ENCODE measurements around the gene NVL. TPM values are rescaled to one million over a fixed set of nuclear protein-coding genes. Genes with fewer than 3 reads are reported as not detected.

Gene NVL
- total RNA-seq, 2 donors from 2014 or later, result 23.9 to 29.7 TPM

DNA sequence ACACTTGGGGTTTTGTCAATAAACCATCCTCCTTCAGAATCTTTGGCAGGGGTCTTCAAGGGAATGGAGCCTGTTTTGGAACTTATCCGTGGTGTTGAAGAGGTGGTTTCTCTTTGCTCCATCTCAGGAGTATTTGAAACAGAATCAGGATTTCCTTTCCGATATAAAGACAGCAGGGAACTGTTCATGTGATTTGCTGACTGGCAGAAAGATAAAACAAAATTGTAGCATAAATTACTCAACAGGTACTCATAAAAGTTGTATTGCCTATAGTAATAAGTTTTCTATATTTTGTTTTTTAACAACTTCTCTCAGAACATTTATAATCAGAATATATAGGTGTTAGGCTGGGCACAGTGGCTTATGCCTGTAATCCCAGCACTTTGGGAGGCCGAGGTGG is 21.9 kb downstream of the NVL start:
- WGBS, result 94% methylated on average over 3 of the region's 3 CpGs
- H3K4me1 ChIP-seq (replicated peaks), result no peaks in the 10 kb centered on the region
- no peaks in the 10 kb centered on the region for H3K36me3 ChIP-seq
- no peak overlapping the region for H3K27ac ChIP-seq
- TF ChIP-seq POLR2AphosphoS5 (IDR thresholded peaks at IDR 0.05) (no peak), POLR2A (IDR thresholded peaks at IDR 0.05) (no peak)
- TF ChIP-seq, protein P1, sequence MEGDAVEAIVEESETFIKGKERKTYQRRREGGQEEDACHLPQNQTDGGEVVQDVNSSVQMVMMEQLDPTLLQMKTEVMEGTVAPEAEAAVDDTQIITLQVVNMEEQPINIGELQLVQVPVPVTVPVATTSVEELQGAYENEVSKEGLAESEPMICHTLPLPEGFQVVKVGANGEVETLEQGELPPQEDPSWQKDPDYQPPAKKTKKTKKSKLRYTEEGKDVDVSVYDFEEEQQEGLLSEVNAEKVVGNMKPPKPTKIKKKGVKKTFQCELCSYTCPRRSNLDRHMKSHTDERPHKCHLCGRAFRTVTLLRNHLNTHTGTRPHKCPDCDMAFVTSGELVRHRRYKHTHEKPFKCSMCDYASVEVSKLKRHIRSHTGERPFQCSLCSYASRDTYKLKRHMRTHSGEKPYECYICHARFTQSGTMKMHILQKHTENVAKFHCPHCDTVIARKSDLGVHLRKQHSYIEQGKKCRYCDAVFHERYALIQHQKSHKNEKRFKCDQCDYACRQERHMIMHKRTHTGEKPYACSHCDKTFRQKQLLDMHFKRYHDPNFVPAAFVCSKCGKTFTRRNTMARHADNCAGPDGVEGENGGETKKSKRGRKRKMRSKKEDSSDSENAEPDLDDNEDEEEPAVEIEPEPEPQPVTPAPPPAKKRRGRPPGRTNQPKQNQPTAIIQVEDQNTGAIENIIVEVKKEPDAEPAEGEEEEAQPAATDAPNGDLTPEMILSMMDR (IDR thresholded peaks at IDR 0.05), result no peak
- no peaks in the 10 kb centered on the region for H3K27me3 ChIP-seq (replicated peaks; ENCODE audit: insufficient read depth)
- intact Hi-C loops (cut with DNase I), result no loop called here
- DNase-seq (ENCODE audit: low spot score), result no peak
- no peaks in the 10 kb centered on the region for H3K9me3 ChIP-seq
- no peak overlapping the region for H3K4me3 ChIP-seq

DNA sequence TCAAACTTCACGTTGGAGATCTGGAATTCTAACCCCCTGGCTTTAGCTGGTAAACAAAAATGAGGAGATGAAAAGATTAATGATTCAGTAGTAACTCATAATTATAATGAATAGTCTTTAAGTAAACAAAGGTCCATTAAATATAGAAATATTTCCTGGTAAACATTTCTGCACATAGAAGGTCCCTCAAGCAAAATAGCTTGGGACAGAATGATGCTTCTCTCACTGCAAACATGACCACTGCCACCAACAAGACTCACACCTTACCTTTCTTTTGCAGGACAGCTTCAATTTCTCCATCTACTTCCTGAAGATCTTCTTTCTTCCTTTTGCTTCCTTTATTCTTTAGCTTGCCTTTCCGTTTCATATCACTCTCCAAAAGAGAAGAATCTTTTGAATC is 25.2 kb downstream of the NVL start:
- TF ChIP-seq, protein P1 (IDR thresholded peaks at IDR 0.05), result no peak
- no peak for TF ChIP-seq POLR2AphosphoS5 (IDR thresholded peaks at IDR 0.05)
- no peaks in the 10 kb centered on the region for H3K9me3 ChIP-seq
- WGBS, result 55% methylated on average over 2 of the region's 2 CpGs

DNA sequence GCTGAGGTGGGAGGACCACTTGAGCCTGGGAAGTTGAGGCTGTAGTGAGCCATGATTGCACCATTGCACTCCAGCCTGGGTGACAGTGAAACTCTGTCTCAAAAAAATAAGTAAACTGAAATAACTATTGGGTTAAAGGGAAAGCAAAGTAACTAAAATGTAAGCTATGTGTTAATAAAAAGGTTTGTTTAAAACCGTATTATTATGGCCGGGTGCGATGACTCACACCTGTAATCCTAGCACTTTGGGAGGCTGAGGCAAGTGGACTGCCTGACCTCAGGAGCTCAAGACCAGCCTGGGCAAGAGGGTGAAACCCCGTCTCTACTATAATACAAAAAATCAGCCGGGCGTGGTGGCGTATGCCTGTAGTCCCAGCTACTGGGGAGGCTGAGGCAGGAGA is 27.0 kb downstream of the NVL start:
- Histone ChIP-seq H3K27ac (no peak overlapping the region), H3K9me3 (no peaks in the 10 kb centered on the region), H3K27me3 (replicated peaks; ENCODE audit: insufficient read depth) (no peaks in the 10 kb centered on the region), H3K4me3 (no peak overlapping the region), H3K36me3 (no peaks in the 10 kb centered on the region), H3K4me1 (replicated peaks) (no peaks in the 10 kb centered on the region)
- DNase-seq (ENCODE audit: low spot score), result no peak
- intact Hi-C loops (cut with DNase I), result no loop called here
- TF ChIP-seq POLR2AphosphoS5 (IDR thresholded peaks at IDR 0.05) (no peak), POLR2A (IDR thresholded peaks at IDR 0.05) (no peak)
- TF ChIP-seq, protein P1 (IDR thresholded peaks at IDR 0.05), result no peak
- 89% methylated on average over 7 of the region's 7 CpGs for WGBS

More for the DNA sequence above, 25.2 kb downstream of the NVL start:
- no peaks in the 10 kb centered on the region for H3K27me3 ChIP-seq (replicated peaks; ENCODE audit: insufficient read depth)
- H3K27ac ChIP-seq, result no peak overlapping the region
- intact Hi-C loops (cut with DNase I), result no loop called here
- H3K36me3 ChIP-seq, result no peaks in the 10 kb centered on the region
- H3K4me3 ChIP-seq, result no peak overlapping the region
- no peaks in the 10 kb centered on the region for H3K4me1 ChIP-seq (replicated peaks)
- DNase-seq (ENCODE audit: low spot score), result no peak

- intact Hi-C loops (cut with DNase I), result no loop called here
Measured at GRCh38 chr1:224301391-224301790, 28.6 kb downstream of the NVL start.

GRCh38 chr1:224300346-224300745 is 29.6 kb downstream of the NVL start:
- Histone ChIP-seq H3K36me3 (no peaks in the 10 kb centered on the region), H3K4me3 (no peak overlapping the region), H3K9me3 (no peaks in the 10 kb centered on the region), H3K27me3 (replicated peaks; ENCODE audit: insufficient read depth) (no peaks in the 10 kb centered on the region), H3K4me1 (replicated peaks) (no peaks in the 10 kb centered on the region), H3K27ac (no peak overlapping the region)
- DNase-seq (ENCODE audit: low spot score), result no peak
- intact Hi-C loops (cut with DNase I), result no loop called here
- whole genome bisulfite sequencing, result 45% methylated on average over 2 of the region's 2 CpGs
- TF ChIP-seq, protein P1 (IDR thresholded peaks at IDR 0.05), result no peak
- TF ChIP-seq POLR2A (IDR thresholded peaks at IDR 0.05), result no peak
- TF ChIP-seq POLR2AphosphoS5 (IDR thresholded peaks at IDR 0.05), result no peak

More at GRCh38 chr1:224301391-224301790, 28.6 kb downstream of the NVL start:
- Histone ChIP-seq H3K4me1 (replicated peaks) (no peaks in the 10 kb centered on the region), H3K4me3 (no peak overlapping the region), H3K9me3 (no peaks in the 10 kb centered on the region), H3K36me3 (no peaks in the 10 kb centered on the region), H3K27ac (no peak overlapping the region), H3K27me3 (replicated peaks; ENCODE audit: insufficient read depth) (no peaks in the 10 kb centered on the region)
- no peak for TF ChIP-seq POLR2AphosphoS5 (IDR thresholded peaks at IDR 0.05)
- TF ChIP-seq, protein P1 (IDR thresholded peaks at IDR 0.05), result no peak
- no peak for TF ChIP-seq POLR2A (IDR thresholded peaks at IDR 0.05)
- 100% methylated on average over 1 of the region's 1 CpG for WGBS
- DNase-seq (ENCODE audit: low spot score), result no peak
